ENCODE measurements around the gene PLEKHA5.
"Not testable (repeated sequence)": the region's sequence is repeated elsewhere in the genome, so short reads cannot be mapped to it uniquely, and the experiment has no call there.

Gene PLEKHA5

DNA sequence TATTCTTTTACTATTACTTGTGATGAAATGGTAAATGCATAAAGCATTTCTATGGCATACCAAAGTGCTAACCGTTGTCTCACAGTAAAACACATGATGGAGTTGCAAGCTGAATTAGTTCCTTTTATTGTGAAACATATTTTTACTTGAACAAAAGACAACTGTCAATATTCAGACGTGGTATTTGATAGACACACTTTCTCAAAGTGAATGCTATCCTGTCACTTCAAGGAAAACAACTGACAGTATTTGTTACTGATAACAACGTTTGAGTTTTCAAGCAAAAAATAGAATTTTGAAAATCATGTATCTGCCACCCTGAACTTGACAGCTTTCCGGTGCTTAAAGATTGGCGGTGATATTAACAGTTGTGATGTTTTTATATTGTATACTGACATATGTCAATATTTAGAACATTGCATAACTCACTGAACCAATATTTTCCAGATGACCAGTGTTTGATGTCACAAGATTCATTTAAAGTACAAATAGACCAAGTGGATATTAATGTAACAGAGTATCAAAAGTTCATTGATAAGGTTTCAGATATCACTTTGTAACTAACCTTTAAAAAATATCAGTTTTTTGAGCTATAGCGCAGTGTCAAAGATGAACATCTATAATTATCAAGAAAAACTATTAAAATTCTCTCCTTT lies 156.4 kb downstream of the PLEKHA5 start:
- FAIRE-seq: no peak

DNA sequence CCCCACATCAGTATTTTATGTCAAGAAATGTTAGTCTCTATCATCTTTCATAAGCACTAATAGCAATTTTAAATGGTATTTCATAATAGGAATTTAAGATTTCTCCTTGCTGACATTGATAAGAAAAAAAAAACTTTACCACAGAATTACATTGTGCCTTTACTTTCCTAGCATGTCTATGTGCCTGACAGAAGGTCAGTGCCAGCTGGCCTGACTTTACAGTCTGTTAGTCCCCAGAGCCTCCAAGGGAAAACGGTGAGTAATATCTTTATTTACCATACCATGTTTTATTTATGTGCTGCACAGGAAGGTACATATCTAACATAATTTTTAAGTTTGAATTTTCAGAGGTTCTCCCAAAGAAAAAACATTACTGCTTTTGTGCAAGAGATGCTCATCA lies 157.8 kb downstream of the PLEKHA5 start:
- no peak for FAIRE-seq

DNA sequence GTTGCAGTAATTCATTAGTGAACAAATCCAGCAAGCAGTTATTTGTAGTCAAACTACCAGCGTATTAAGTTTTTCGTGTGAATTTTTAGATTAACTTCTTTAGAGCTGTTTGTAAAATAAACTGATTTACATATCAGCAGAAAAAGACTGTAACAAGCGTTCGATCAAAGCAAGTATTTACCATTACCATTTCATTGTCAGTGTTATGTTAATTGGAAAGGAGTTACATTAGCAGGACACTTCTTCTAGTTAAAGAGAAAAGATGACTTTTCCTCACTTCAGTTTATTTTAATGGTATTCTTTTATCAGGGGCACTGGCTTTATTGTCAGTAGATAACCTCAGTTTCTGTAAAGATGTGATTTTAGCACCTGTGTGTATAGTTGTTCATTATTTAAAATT lies 158.6 kb downstream of the PLEKHA5 start:
- no peak for FAIRE-seq

DNA sequence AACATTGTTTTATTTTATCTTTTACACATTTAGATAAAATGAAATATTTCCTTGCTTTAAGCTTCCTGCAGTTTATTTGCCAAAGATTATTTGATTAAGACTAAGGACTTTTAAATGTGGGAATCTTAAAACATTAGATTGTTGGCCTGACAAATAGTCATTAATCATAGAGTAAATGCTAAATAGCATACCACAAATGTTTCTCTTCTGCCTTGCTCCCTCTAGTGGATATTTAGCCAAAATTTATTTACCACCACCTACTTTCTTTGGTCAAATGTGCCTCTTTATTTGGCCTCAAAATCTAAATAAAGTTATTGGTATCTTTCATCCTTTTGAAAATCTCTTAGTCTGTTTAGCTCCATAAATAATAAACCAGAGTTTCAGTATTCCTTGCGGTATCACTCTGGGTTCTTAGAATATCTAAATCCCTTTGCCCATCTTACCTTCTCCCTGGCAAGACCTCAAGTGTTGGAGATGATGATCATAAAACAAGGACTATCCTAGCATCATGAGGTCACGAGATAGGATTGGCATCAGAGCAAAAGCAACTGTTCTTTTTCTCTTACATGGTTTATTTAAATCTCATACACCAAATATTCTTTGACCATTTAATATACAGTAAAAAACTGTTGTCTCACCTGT lies 159.2 kb downstream of the PLEKHA5 start:
- peak; percentile 78 for FAIRE-seq

DNA sequence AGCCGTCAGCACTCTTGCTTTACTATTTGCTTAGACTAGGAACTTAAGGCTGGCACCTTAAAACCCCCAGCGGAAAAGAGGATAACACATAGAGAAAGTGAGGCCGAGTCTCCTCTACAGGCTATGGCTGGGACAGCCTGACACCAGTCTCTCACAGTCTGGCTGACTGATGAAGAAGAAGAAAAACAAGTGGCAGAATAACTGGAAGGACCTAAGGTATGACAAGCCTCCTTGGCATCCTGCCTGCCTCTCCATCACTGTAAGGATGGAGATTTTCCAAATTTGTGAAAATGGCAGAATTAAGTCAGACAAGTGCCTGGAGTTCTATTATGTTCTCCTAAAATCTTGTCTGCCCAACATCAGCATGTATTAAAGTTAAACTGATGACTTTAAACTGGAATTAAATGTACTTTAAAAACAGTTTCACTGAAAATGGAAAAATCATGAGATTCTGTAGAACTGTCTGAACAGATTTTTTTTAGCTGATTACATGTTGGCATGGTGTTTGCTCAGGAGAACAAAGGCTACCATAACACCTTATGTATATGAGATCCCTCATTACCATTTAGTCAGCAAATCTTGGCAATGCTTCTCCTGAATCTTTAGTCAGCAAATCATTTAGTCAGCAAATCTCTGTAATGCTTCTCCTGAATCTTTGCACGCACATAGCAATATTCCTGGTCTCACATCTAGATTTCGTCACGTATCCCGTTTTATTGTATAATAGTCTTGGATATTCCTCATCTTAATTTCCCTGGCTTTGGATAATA lies 169.5 kb downstream of the PLEKHA5 start:
- FAIRE-seq: no peak

DNA sequence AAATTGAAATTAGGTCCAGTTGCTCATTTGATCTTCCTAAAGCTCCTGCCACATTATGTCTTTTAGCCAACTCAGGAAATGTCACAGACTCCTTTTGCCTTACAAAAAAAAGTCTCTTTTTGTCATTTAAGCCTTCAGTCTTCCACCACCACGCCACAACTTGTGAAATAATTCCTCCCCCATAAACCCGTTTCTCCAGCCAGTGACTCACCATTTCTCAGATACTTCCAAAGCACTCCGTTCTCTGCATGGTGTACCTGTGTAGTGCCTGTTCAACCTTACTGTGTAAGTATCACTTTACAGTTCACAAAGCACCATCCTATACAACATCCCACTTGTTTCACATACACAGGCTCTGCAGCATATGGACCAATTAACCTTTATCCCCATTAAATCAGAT lies 170.2 kb downstream of the PLEKHA5 start:
- no peak for FAIRE-seq

DNA sequence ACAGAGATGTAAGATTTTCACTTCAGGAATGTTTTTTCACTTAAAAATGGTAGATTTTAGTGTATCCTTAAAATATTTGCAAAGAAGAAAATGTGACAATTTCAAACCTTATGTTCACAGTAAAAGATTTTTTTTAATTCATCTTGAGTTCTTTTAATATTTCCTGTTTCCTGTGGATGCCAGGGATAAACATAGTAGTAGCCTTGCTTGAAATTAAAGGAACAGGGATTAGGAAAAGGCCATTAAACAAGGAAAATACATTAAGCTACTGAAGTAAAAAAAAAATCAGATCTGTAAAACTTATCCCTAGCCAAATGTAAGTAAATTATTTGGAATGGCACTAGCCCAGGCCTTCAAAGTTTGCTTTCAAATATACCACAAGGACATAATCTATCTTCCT lies 171.7 kb downstream of the PLEKHA5 start:
- FAIRE-seq: no peak

DNA sequence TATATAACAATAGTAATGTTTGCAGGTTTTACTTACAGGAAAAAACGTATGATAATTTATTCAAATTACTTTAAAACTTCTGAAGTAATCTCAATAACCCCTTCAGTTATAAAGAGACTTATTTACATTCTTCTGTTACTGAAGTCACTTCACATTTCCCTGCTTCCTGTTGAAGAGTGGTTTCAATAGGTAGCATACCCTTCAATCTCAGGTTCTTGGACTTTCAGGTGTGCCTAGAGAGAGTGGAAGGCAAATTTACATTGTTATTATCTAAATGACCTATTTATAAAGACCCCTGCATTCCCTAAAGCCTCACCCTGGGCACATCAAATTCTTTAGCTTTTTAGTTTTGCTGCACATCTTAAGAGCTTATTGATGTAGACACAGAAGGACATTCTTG lies 172.2 kb downstream of the PLEKHA5 start:
- no peak for FAIRE-seq

DNA sequence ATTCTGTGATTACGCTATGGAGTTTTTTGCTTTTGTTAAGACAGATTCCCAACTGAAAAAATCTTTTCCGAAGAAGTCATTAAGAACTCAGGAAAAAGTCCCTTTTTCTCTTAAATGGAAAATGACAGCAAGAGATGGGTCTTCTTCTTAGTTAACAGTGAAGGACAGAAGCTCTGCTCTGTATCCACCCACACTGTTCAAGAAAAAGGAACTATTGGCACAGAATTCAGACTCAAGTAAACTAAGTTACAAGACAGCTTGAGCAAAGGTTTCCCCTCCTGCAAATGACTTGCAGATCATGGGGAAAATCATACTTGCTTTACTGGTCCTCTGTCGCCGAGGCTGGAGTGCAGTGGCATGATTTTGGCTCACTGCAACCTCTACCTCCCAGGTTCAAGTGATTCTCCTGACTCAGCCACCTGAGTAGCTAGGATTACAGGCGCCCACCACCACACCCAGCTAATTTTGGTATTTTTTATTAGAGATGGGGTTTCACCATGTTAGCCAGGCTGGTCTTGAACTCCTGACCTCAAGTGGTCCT lies 172.6 kb downstream of the PLEKHA5 start:
- FAIRE-seq: no peak

DNA sequence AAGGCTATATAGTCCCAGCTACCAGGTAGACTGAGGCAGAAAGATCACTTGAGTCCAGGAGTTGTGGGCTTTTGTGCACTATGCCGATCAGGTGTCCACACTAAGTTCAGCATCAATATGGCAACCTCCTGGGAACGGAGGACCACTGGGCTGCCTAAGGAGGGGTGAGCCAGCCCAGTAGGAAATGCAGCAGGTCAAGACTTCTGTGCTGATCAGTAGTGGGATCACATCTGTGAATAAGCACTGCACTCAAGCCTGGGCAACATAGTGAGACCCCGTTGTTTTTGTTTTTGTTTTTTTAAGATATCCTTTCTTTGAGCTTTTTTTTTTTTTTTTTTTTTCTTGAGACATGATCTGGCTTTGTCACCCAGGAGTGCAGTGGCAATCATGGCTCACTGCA lies 174.0 kb downstream of the PLEKHA5 start:
- no peak for FAIRE-seq

DNA sequence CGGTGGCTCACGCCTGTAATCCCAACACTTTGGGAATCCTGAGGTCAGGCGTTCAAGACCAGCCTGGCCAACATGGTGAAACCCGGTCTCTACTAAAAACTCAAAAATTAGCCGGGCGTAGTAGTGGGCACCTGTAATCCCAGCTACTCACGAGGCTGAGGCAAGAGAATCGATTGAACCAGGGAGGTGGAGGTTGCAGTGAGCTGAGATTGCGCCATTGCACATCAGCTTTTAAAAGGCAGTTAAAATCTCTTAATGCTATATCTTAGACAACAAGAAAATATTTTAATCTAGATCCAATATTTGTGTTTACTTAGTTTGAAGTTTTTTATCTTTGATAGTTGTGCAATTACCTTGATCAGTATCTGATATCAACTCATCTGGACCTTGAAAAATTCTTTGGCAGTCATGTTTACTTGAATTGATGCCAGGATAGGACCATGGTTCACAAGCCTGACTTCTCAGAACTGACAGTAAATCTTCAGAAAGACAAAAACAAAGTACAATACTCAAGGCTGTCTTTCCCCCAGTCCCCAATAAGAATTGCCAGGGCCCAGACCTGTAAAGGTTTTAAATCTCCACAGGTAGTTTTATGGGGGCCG lies 174.7 kb downstream of the PLEKHA5 start:
- no peak for FAIRE-seq

DNA sequence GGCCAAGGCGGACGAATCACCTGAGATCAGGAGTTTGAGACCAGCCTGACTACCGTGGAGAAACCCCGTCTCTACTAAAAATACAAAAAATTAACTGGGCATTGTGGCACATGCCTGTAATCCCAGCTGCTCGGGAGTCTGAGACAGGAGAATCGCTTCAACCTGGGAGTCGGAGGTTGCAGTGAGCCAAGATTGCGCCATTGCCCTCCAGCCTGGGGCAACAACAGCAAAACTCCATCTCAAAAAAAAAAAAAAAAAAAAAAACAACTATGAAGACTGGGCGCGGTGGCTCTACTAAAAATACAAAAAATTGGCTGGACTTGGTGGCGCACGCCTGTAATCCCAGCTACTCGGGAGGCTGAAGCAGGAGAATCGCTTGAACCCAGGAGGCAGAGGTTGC lies 176.1 kb downstream of the PLEKHA5 start:
- FAIRE-seq: not testable (repeated sequence)

DNA sequence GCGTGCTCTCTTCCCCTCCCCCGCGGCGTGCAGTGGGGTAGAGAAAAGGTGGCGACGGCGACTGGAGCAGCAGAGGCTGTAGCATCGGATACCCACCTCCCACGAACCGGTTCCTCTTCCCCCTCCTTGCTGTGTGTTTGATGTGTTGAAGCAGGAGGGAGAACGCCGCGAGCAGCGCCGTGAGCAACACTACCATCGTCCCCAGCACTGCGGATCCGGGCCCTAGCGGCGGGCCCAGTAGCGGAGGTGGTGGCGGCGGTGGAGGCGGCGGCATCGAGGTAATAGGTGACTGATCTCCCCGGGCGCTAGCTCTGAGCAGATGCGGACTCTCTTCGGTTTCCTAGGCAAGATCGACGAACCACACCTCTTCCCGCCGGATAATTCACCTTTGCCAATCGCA lies 176.8 kb downstream of the PLEKHA5 start:
- no peak for FAIRE-seq

DNA sequence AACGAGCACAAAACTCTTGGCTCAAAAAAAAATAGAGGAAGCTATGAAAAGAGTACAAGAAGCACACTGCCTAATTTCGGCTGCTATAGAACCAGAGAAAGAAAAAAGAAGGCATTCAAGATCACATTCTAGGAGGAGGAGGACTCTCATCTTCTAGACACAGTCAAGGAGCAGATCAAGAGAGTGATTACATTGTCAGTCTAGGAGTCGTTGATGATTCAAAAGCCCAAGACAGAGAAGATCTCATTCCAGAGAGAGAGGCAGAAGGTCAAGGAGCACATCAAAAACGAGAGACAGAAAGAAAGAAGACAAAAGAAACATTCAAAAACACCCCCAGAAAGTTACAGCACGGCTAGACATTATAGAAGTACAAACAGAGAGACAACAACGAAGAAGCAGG lies 177.9 kb downstream of the PLEKHA5 start:
- FAIRE-seq: no peak

DNA sequence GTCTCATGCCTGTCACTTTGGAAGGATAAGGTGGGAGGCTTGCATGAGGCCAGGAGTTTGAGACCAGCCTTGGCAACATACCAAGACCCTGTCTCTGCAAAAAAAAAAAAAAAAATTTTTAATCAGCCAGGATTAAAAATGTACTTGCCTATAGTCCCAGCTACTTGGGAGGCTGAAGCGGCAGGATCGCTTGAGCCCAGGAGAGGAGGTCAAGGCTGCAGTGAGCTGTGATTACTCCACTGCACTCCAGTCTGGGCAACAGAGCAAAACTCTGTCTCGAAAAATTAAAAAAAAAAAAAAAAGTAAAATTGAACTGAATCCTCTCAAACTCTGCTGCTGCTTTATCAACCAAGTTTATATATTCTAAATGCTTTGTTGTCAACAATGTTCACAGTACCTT lies 181.6 kb downstream of the PLEKHA5 start:
- no peak for FAIRE-seq

DNA sequence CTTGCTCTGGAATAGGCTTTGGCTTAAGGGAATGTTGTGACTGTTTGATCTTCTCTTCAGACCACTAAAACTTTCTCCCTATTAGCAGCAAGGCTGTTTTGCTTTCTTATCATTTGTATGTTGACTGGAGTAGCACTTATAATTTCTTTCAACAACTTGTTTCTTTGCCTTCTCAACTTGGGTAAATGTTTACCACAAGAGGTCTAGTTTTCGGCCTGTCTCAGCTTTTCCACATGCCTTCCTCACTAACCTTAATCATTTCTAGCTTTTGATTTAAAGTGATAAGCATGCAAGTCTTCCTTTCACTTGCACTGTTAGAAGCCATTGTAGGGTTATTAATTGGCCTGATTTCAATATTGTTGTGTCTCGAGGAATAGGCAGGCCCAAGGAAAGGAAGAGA lies 183.1 kb downstream of the PLEKHA5 start:
- no peak for FAIRE-seq

DNA sequence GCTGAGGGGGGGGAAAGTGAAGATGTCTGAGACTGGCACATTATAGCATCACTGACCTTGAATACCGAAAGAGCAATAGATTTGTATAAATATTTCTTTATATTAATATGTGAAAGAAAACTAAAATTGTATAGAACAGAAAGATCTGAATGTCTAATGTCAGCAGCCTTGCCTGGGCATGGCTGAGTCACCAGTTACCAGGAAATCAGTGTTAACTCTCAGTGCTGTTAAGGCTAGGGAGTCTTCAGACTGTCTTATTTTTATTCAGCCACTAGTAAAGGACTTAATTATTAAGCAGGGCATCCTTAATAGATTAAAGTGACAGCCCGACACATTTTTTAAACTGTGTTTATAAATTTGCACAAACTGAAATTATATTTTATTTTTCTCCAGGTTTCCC lies 186.9 kb downstream of the PLEKHA5 start:
- FAIRE-seq: no peak

DNA sequence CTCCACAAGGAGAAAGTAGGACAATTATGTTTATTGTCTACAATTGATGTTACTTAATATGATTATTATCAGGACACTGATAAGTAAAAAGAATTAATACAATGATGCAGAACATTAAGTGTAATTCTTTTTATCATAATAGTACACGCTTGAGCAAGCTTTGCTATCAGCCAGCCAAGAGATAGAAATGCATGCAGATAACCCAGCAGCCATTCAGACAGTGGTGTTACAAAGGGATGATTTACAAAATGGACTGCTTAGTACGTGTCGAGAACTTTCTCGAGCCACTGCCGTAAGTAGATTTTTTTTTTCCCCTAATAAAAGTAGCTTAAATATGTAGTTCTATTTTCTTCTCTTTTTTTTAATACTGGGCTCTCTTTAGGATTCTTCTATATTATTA lies 192.8 kb downstream of the PLEKHA5 start:
- FAIRE-seq: no peak

DNA sequence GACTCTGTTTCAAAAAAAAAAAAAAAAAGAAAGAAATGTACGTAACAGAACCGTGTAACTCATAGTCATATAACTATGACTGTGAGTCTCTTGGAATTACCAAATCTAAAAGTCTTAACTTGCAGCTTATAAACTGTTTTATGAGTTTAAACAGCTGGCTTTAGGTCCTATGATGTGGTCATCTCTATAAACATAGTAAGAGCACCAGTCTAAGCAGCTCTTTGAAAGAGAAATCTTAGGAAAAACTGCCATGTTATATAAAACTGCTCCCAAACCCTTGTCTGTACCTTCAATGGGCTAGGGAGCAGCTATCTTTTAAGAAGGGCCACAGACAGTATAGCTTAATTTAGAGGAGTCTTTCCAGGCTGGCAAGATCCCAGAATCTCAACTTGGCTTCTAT lies 194.3 kb downstream of the PLEKHA5 start:
- FAIRE-seq: no peak

DNA sequence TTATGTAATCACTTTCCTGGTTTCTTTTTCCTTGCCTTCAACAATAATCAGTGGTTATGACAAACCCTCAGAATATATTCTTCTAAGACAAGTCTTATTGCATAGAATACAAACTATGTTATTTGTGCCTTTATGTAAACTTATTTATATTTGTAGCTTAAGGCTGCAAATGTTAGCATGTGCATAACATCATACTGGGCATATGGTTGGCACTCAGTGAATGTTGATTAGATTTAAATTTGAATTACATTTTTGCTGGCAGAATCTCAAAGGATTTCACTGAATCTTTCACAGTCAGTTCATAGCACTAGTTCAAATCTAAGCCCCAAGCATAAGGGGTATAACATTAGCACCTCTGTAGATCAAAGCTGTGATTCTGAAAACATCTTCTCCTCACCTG lies 196.6 kb downstream of the PLEKHA5 start:
- FAIRE-seq: no peak

DNA sequence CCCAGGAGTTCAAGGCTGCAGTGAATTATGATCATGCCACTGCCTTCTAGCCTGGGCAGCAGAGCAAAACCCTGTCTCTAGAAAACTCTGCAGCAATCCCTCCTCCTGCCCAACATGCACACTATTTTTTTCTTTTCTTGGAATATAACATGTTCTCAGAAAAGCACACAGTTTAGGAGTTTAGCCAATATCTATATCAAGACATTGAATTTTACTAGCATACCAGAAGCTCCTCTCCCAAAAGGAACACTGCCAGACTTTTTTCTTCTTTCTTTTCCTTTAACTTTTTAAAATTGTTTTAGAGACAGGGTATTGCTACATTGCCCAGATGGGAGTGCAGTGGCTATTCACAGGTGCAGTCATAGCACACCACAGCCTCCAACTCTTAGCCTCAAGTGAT lies 202.7 kb downstream of the PLEKHA5 start:
- no peak for FAIRE-seq

DNA sequence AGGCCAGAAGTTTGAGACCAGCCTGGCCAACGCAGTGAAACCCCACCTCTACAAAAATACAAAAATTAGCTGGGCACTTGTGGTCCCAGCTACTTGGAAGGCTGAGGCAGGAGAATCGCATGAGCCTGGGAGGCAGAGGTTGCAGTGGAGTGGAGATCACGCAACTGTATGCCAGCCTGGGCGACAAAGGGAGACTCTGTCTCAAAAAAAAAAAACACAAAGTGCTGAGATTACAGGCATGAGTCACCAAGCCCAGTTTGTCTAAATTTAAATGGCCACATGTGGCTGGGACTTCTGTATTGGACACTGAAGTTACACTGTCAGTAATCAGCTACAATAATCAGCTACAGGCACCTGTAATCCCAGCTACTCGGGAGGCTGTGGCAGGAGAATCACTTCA lies 208.9 kb downstream of the PLEKHA5 start:
- no peak for FAIRE-seq

DNA sequence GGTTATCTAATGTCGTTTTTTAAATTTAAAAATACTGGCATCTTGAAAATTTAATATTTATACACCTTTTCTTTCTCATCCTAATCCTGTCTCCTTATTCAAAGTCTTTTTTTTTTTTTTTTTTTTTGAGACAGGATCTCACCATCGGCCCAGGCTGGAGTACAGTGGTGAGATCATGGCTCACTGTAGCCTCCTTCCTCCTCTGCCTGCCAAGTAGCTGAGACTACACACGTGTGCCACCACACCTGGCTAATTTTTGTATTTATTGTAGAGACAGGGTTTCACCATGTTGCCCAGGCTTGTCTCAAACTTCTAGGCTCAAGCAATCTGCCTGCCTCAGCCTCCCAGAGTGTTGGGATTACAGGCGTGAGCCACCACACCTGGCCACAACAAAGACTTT lies 221.3 kb downstream of the PLEKHA5 start:
- FAIRE-seq: not testable (repeated sequence)

DNA sequence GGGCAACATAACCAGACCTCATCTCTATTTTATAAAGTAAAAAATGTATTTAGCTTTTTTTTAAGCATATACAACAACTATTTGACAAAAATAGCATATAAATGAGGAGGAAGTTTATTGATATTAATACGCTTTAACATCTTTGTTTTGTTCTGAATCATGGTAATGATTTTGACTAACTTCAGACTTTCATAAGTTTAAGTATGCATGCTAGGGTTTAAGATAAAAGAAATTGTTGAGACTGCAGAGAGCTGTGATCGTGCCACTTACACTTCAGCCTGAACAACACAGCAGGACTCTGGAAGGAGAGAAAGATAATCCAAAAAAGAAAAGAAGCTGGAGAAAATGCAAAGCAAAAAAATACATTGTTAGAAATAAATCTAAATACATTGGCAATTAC lies 221.8 kb downstream of the PLEKHA5 start:
- FAIRE-seq: no peak

Measured in TTC549 (cell line).